ENCODE measurements around the gene TNFRSF8. TPM values are rescaled to one million over a fixed set of nuclear protein-coding genes. Genes with fewer than 3 reads are reported as not detected.

The TNFRSF8 gene
- total and polyA plus RNA-seq, 2 of the 4 experiments (the other 2 are of a cell fraction) = under 0.01 to 0.31 TPM

- no peak for TF ChIP-seq RFX5 (IDR thresholded peaks at IDR 0.05; ENCODE audit: low read depth, low read length)
- TF ChIP-seq NFE2L2 (IDR thresholded peaks at IDR 0.05; ENCODE audit: low read depth, low read length) = no peak
- TF ChIP-seq RCOR1 (IDR thresholded peaks at IDR 0.05; ENCODE audit: insufficient replicate concordance, low read length) = no peak
- TF ChIP-seq SMC3 (IDR thresholded peaks at IDR 0.05; ENCODE audit: low read depth, low read length) = no peak
- no peak for TF ChIP-seq CEBPB (IDR thresholded peaks at IDR 0.05; ENCODE audit: low read depth, low read length)
- TF ChIP-seq CHD1 (IDR thresholded peaks at IDR 0.05; ENCODE audit: low read depth, low read length) = no peak
Observed at GRCh38 chr1:12038356-12039163, 24.5 kb upstream of the TNFRSF8 start (continued).

GRCh38 chr1:12039164-12039525 lies 24.0 kb upstream of the TNFRSF8 start:
- H3K4ac ChIP-seq (ENCODE audit: low read depth, low read length) = no peak overlapping the region
- no peaks in the 10 kb centered on the region for H3K9me3 ChIP-seq (ENCODE audit: control insufficient read depth, insufficient read depth, low read length)
- no peak overlapping the region for H3K18ac ChIP-seq (ENCODE audit: low read depth, low read length)
- H2BK5ac ChIP-seq (ENCODE audit: low read depth, low read length, poor library complexity, severe bottlenecking) = no peak overlapping the region
- ATAC-seq (ENCODE audit: low read depth) (no peak), DNase-seq (no peak)
- intact Hi-C loops (cut with micrococcal nuclease) (no loop called here), in situ Hi-C loops (cut with MboI; ENCODE audit: low sequenced_read_pairs) (no loop called here), dilution Hi-C loops (cut with HindIII; ENCODE audit: low sequenced_read_pairs, unreplicated experiment) (no loop called here)
- TF ChIP-seq NFE2L2 (IDR thresholded peaks at IDR 0.05; ENCODE audit: low read depth, low read length) = no peak
- TF ChIP-seq RCOR1 (IDR thresholded peaks at IDR 0.05; ENCODE audit: insufficient replicate concordance, low read length) = no peak
- TF ChIP-seq CEBPB (IDR thresholded peaks at IDR 0.05; ENCODE audit: low read depth, low read length) = no peak
- TF ChIP-seq ELK1 (IDR thresholded peaks at IDR 0.05; ENCODE audit: borderline replicate concordance, low read depth, low read length) = no peak
- no peak for TF ChIP-seq MAZ (IDR thresholded peaks at IDR 0.05; ENCODE audit: borderline replicate concordance, low read depth, low read length)
- no peak for TF ChIP-seq FOS (IDR thresholded peaks at IDR 0.05; ENCODE audit: low read depth, low read length)
- no peak for TF ChIP-seq MXI1 (IDR thresholded peaks at IDR 0.05; ENCODE audit: borderline replicate concordance, low read depth, low read length)
- H3K4me3 ChIP-seq (ENCODE audit: insufficient read depth, low read depth, low read length) = no peak overlapping the region
- H3K14ac ChIP-seq (replicated peaks; ENCODE audit: low read depth, low read length) = no peak overlapping the region
- 0 out of 2 replicates have a peak, but pooled peaks cover 3% of the 10 kb centered on the region for H4K20me1 ChIP-seq (ENCODE audit: insufficient read depth, low read length)
- no peak overlapping the region for H3K9ac ChIP-seq (ENCODE audit: low read depth, low read length)
- no peak overlapping the region for H4K5ac ChIP-seq (ENCODE audit: low read depth, low read length)
- no peak overlapping the region for H3K56ac ChIP-seq (ENCODE audit: extremely low read depth, insufficient read depth, low read length)
- H2BK120ac ChIP-seq (ENCODE audit: low read depth, low read length) = no peak overlapping the region
- H2AK5ac ChIP-seq (ENCODE audit: low read depth, low read length) = no peak overlapping the region
- no TSS peak for BruUV-seq (replicated peaks)
- no peak overlapping the region for H3K23ac ChIP-seq (ENCODE audit: low read depth, low read length)
- H2AK9ac ChIP-seq (replicated peaks; ENCODE audit: low read depth, low read length, poor library complexity) = no peak overlapping the region
- no peak overlapping the region for H2AFZ ChIP-seq (replicated peaks; ENCODE audit: low read length, poor library complexity)
- no peak overlapping the region for H4K91ac ChIP-seq (ENCODE audit: insufficient read depth, low read depth, low read length)
- no peaks in the 10 kb centered on the region for H3K79me1 ChIP-seq (ENCODE audit: low read depth in 1 of 2, low read length in 2 of 2)
- H3K36me3 ChIP-seq (ENCODE audit: control insufficient read depth, insufficient read depth, low read length) = no peaks in the 10 kb centered on the region
- POLR2A ChIA-PET (ENCODE audit: unreplicated experiment) = no interaction called here
- no CpG with 5 or more reads among the region's 2 CpGs for WGBS, 2 experiments (ENCODE audit: extremely low coverage in 2 of 2, insufficient read length in 1 of 2)
- no peaks in the 10 kb centered on the region for H3K9me1 ChIP-seq (ENCODE audit: insufficient read depth, low read length)
- CTCF ChIA-PET = no interaction called here
- H3K4me1 ChIP-seq (ENCODE audit: control insufficient read depth, insufficient read depth, low read length) = peaks cover 4% of the 10 kb centered on the region
- no peak overlapping the region for H2BK15ac ChIP-seq (ENCODE audit: low read depth, low read length)
- H3K27ac ChIP-seq (ENCODE audit: insufficient read depth, low read length) = no peak overlapping the region
- H3K27me3 ChIP-seq (ENCODE audit: control insufficient read depth, insufficient read depth, low read length) = peaks cover 13% of the 10 kb centered on the region; the same call in 1 of the 2 replicates
- H3K4me2 ChIP-seq (ENCODE audit: low read depth, low read length) = no peak overlapping the region
- H4K8ac ChIP-seq (ENCODE audit: low read depth in 2 of 2, low read length in 2 of 2) = no peak overlapping the region
- no peak overlapping the region for H2BK20ac ChIP-seq (ENCODE audit: low read depth, low read length)

Data from IMR-90 (cell line).